GM12878 (cell line): Measurements from ENCODE around the gene MYH7B. TPM values are rescaled to one million over a fixed set of nuclear protein-coding genes. Genes with fewer than 3 reads are reported as not detected.

ENCODE experiments used
- ATAC-seq: fragments of 200-7000 bp; cut with Tn5 transposase; 3 replicates; pipeline ENCODE4 v1.9.1; 2020; ENCODE audit warnings: mild to moderate bottlenecking, moderate library complexity
- BruUV-seq: library from RNA; stranded (reverse); fragments of 400-500 nt; replicated peaks from 2 replicates; lab custom pipeline; 2021; lab: Mats Ljungman, UMichigan
- CTCF ChIA-PET: fragments of 300-600 bp; sonication (Branson Sonifier 250); formaldehyde crosslinking; extraction: SDS; loops from one replicate; lab custom pipeline; 2021; ENCODE audit warnings: inconsistent platforms; lab: Yijun Ruan, JAX
- POLR2A ChIA-PET: fragments of 350-600 bp; formaldehyde crosslinking; extraction: SDS; loops from one replicate; lab custom pipeline; 2021; ENCODE audit warnings: inconsistent platforms; lab: Charles Lee
- RAD21 ChIA-PET: fragments of 300-600 bp; sonication (Branson Sonifier 250); formaldehyde crosslinking; loops from one replicate; lab custom pipeline; 2023; ENCODE audit warnings: antibody characterized with exemption; ENCODE audit not compliant: unreplicated experiment; lab: Charles Lee
- SMC1A ChIA-PET: fragments of 300-600 bp; sonication (Branson Sonifier 250); formaldehyde crosslinking; loops from one replicate; lab custom pipeline; 2023; ENCODE audit not compliant: unreplicated experiment, uncharacterized antibody; lab: Charles Lee
- DNase-seq: peaks from one replicate; pipeline ENCODE4 v3.0.0-alpha.2; 2011; ENCODE audit warnings: low read depth, low spot score
- FAIRE-seq: peaks from 3 replicates; lab custom pipeline; 2011; peaks lifted over from hg19 to GRCh38; lab: Jason Lieb, UNC
- H2AFZ ChIP-seq: 2 replicates; pipeline ENCODE4 v1.6.0; 2011; ENCODE audit warnings: low read depth, low read length, control low read depth; ENCODE audit not compliant: control insufficient read depth
- H3K27ac ChIP-seq: 2 replicates; pipeline ENCODE4 v1.5.1; 2011; ENCODE audit warnings: control low read depth; ENCODE audit not compliant: control insufficient read depth, insufficient read depth
- H3K27me3 ChIP-seq, 2 experiments: replicated peaks in 1 of 2; 2 replicates each; pipeline versions ENCODE4 v1.6.0 to v1.6.1; 2011; ENCODE audit warnings: low read length in 1 of 2; ENCODE audit not compliant: control insufficient read depth in 2 of 2, insufficient read depth in 2 of 2
- H3K36me3 ChIP-seq, 2 experiments: 2 replicates each; pipeline ENCODE4 v1.5.1; 2011; ENCODE audit warnings: low read length in 1 of 2; ENCODE audit not compliant: control insufficient read depth in 2 of 2, insufficient read depth in 2 of 2
- H3K4me1 ChIP-seq: 2 replicates; pipeline ENCODE4 v1.6.1; 2011; ENCODE audit warnings: mild to moderate bottlenecking, low read length, moderate library complexity, mixed read lengths; ENCODE audit not compliant: control insufficient read depth, insufficient read depth
- H3K4me2 ChIP-seq: 2 replicates; pipeline ENCODE4 v1.6.0; 2011; ENCODE audit warnings: control low read depth; ENCODE audit not compliant: control insufficient read depth, insufficient read depth
- H3K4me3 ChIP-seq: fragments of 200-600 bp; sonication (generic); 2 replicates; pipeline ENCODE4 v1.5.1; 2016
- H3K79me2 ChIP-seq: 2 replicates; pipeline ENCODE4 v1.6.0; 2011; ENCODE audit warnings: low read length; ENCODE audit not compliant: control insufficient read depth, insufficient read depth
- H3K9ac ChIP-seq: 2 replicates; pipeline ENCODE4 v1.8.0; 2011; ENCODE audit warnings: low read length, control low read depth, mixed read lengths; ENCODE audit not compliant: control insufficient read depth, insufficient read depth
- H3K9me3 ChIP-seq: replicated peaks from 3 replicates; pipeline ENCODE4 v1.5.1; 2011; ENCODE audit warnings: mild to moderate bottlenecking, low read length; ENCODE audit not compliant: control insufficient read depth, insufficient read depth
- H4K20me1 ChIP-seq: 2 replicates; pipeline ENCODE4 v1.6.0; 2011; ENCODE audit not compliant: control insufficient read depth, insufficient read depth
- CHD2 ChIP-seq: IDR thresholded peaks from 2 replicates; pipeline ENCODE4 v1.6.1; 2011; ENCODE audit warnings: low read depth, low read length, improper control_type of control experiment, borderline replicate concordance
- KLF5 ChIP-seq: fragments of 450-650 bp; IDR thresholded peaks from 2 replicates; pipeline ENCODE4 v1.6.1; 2014; ENCODE audit warnings: mild to moderate bottlenecking; ENCODE audit not compliant: partially characterized antibody
- NR2F1 ChIP-seq: fragments of 450-650 bp; conservative IDR thresholded peaks from 2 replicates; pipeline ENCODE4 v1.6.1; 2017; ENCODE audit warnings: mild to moderate bottlenecking
- POLR2A ChIP-seq: IDR thresholded peaks from 2 replicates; pipeline ENCODE4 v1.6.1; 2011; ENCODE audit warnings: low read depth, mild to moderate bottlenecking, low read length
- SMAD1 ChIP-seq: fragments of 450-650 bp; IDR thresholded peaks from 2 replicates; pipeline ENCODE4 v1.6.1; 2018; ENCODE audit warnings: mild to moderate bottlenecking, low read depth; ENCODE audit not compliant: partially characterized antibody
- ZNF622 ChIP-seq: fragments of 450-650 bp; IDR thresholded peaks from 2 replicates; pipeline ENCODE4 v1.6.1; 2017; ENCODE audit warnings: mild to moderate bottlenecking, inconsistent platforms
- WGBS: methylation state at CpG from one replicate; pipeline ENCODE4 v1.1.6; 2016; ENCODE audit warnings: low lambda C conversion rate; ENCODE audit not compliant: insufficient replicate concordance, insufficient coverage; ENCODE audit errors: missing lambda C conversion rate; 5-methylcytosine and 5-hydroxymethylcytosine counted together
- in situ Hi-C: fragments of 300-500 bp; cut with MboI; formaldehyde crosslinking; loops from 9 replicates; pipeline ENCODE4 v1.14.3; 2018; ENCODE audit warnings: mixed read lengths
- intact Hi-C: fragments of 100-400 bp; cut with micrococcal nuclease; formaldehyde crosslinking; loops from one replicate; pipeline ENCODE4 v1.14.2; 2022; ENCODE audit not compliant: unreplicated experiment
- polyA plus RNA-seq, 11 experiments: library from polyadenylated mRNA; depleted of rRNA in 4 of 11; unstranded in 6 of 11; stranded (reverse) in 5 of 11; fragments of >200 nt; fragmentation: Nextera tagmentation in 4 of 11; fragmentation: Illumina TruSeq in 1 of 11; extraction: Ambion mirVana in 4 of 11; extraction: Trizol in 1 of 11; gene quantifications; 1 replicate in 1 of 11; 2 replicates in 10 of 11; pipeline versions ENCODE4 v1.2.1 to v1.2.3, GENCODE V29; 2011 to 2016; ENCODE audit warnings: inconsistent platforms in 2 of 11, missing spikeins in 2 of 11, low read depth in 1 of 11
- total RNA-seq, 4 experiments: library from RNA; depleted of rRNA in 3 of 4; stranded (reverse); fragments of >200 nt in 3 of 4; fragmentation: Illumina TruSeq in 1 of 4; extraction: Trizol in 1 of 4; gene quantifications; 2 replicates each; pipeline versions ENCODE4 v1.2.1 to v1.2.3, GENCODE V29; 2013 to 2021
- TF ChIP-seq, protein P1 (sequence below): fragments of 450-650 bp; IDR thresholded peaks from 2 replicates; pipeline ENCODE4 v1.6.1; 2016; ENCODE audit warnings: mild to moderate bottlenecking

Gene MYH7B
- total and polyA plus RNA-seq, 10 of the 15 experiments (the other 5 are each of a cell fraction or from before 2014, with no cell fraction given), result 0.01 to 0.40 (median 0.20) TPM; not detected in 3

GRCh38 chr20:34988191-34988540 is 32.5 kb downstream of the MYH7B start:
- no peak overlapping the region for H3K9ac ChIP-seq
- no peak for DNase-seq
- ChIA-PET CTCF (interaction anchor here (0.9 kb wide), 1 partner anchor 113 kb away, joined by 3 read pairs; no protein-coding TSS in a partner anchor), SMC1A (interaction anchor here (0.6 kb wide), 1 partner anchor 1209 kb away, joined by 3 read pairs; no protein-coding TSS in a partner anchor)
- no peak overlapping the region for H3K27ac ChIP-seq
- no peaks in the 10 kb centered on the region for H3K9me3 ChIP-seq
- no peaks in the 10 kb centered on the region for H3K36me3 ChIP-seq
- TF ChIP-seq NR2F1 (no peak), ZNF622 (no peak), POLR2A (peak; percentile 14; the same call in 1 of the 2 replicates)
- TF ChIP-seq, all 136 proteins: peak for 1
- Histone ChIP-seq H3K4me2 (no peak overlapping the region), H3K4me1 (no peaks in the 10 kb centered on the region), H4K20me1 (no peaks in the 10 kb centered on the region), H2AFZ (no peak overlapping the region), H3K27me3 (no peaks in the 10 kb centered on the region), H3K4me3 (no peak overlapping the region), H3K79me2 (no peaks in the 10 kb centered on the region)
- no peak for FAIRE-seq
- 91% methylated on average over 12 of the region's 12 CpGs for WGBS
- BruUV-seq, result no TSS peak
- RAD21 ChIA-PET, result no interaction called here
- POLR2A ChIA-PET, result interaction anchor here (0.6 kb wide), 1 partner anchor 26 kb away, joined by 5 read pairs; no protein-coding TSS in a partner anchor
- intact Hi-C loops, result no loop called here
- no peak for ATAC-seq
- in situ Hi-C loops, result no loop called here

GRCh38 chr20:34989118-34989517 is 33.5 kb downstream of the MYH7B start:
- H3K36me3 ChIP-seq, result no peaks in the 10 kb centered on the region
- H3K4me2 ChIP-seq, result no peak overlapping the region
- no peak overlapping the region for H3K9ac ChIP-seq
- ChIA-PET SMC1A (no interaction called here), CTCF (interaction anchor here (0.7 to 0.9 kb wide), 2 partner anchors 104 to 114 kb away, joined by 3 read pairs; partner anchors contain the start of gene TRPC4AP), POLR2A (no interaction called here)
- no peaks in the 10 kb centered on the region for H3K79me2 ChIP-seq
- in situ Hi-C loops (no loop called here), intact Hi-C loops (no loop called here)
- H4K20me1 ChIP-seq, result no peaks in the 10 kb centered on the region
- WGBS, result 92% methylated on average over 4 of the region's 4 CpGs
- FAIRE-seq (no peak), DNase-seq (no peak)
- no TSS peak for BruUV-seq
- no peaks in the 10 kb centered on the region for H3K9me3 ChIP-seq
- H3K4me1 ChIP-seq, result no peaks in the 10 kb centered on the region
- no peak overlapping the region for H2AFZ ChIP-seq
- no peaks in the 10 kb centered on the region for H3K27me3 ChIP-seq
- TF ChIP-seq KLF5 (no peak), CHD2 (no peak), SMAD1 (no peak)
- TF ChIP-seq, protein P1, sequence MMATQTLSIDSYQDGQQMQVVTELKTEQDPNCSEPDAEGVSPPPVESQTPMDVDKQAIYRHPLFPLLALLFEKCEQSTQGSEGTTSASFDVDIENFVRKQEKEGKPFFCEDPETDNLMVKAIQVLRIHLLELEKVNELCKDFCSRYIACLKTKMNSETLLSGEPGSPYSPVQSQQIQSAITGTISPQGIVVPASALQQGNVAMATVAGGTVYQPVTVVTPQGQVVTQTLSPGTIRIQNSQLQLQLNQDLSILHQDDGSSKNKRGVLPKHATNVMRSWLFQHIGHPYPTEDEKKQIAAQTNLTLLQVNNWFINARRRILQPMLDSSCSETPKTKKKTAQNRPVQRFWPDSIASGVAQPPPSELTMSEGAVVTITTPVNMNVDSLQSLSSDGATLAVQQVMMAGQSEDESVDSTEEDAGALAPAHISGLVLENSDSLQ, result 0 out of 2 replicates have a peak, but pooled peaks have one; percentile 12
- TF ChIP-seq, all 136 proteins: peak for 1
- H3K4me3 ChIP-seq, result no peak overlapping the region
- no peak overlapping the region for H3K27ac ChIP-seq
- RAD21 ChIA-PET, result no interaction called here
- ATAC-seq, result no peak
